Measurements from ENCODE around the gene PLCL1. TPM values are rescaled to one million over a fixed set of nuclear protein-coding genes. Genes with fewer than 3 reads are reported as not detected.

The PLCL1 gene
- total and polyA plus RNA-seq, 12 donors, result 1.6 to 24.0 (median 4.9) TPM

DNA sequence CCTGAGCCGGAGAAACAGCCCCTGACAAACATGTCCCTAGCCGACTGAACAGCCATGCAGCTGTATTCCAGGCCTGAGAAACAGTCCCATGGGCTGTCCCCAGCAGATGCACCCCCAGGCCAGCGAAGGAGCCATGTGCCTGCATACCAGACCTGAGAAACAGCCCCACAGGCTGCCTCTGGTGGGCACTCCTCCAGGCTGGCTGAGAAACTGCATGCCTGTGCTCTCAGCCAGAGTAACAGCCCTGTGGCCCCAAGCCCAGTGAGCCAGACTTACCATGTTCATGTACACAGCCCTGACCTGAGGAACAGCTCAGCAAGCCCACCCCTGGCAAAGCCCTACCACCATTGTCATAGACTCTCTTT lies 44.1 kb upstream of the PLCL1 start:
- WGBS, 4 donors, result 80 to 94% (median 84%) methylated on average over 2 to 3 of the region's 3 CpGs; no CpG with 5 or more reads in 1 of the 4 donors
- no peaks in the 10 kb centered on the region for H3K27me3 ChIP-seq
- H3K9me3 ChIP-seq (replicated peaks in 1 of 3), result no peaks in the 10 kb centered on the region
- H3K4me1 ChIP-seq (replicated peaks in 1 of 2), result no peaks in the 10 kb centered on the region
- no peak for DNase-seq
- H3K27ac ChIP-seq, result no peak overlapping the region
- TF ChIP-seq, protein P1, sequence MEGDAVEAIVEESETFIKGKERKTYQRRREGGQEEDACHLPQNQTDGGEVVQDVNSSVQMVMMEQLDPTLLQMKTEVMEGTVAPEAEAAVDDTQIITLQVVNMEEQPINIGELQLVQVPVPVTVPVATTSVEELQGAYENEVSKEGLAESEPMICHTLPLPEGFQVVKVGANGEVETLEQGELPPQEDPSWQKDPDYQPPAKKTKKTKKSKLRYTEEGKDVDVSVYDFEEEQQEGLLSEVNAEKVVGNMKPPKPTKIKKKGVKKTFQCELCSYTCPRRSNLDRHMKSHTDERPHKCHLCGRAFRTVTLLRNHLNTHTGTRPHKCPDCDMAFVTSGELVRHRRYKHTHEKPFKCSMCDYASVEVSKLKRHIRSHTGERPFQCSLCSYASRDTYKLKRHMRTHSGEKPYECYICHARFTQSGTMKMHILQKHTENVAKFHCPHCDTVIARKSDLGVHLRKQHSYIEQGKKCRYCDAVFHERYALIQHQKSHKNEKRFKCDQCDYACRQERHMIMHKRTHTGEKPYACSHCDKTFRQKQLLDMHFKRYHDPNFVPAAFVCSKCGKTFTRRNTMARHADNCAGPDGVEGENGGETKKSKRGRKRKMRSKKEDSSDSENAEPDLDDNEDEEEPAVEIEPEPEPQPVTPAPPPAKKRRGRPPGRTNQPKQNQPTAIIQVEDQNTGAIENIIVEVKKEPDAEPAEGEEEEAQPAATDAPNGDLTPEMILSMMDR (IDR thresholded peaks at IDR 0.05), result no peak
- no peak for TF ChIP-seq POLR2A (IDR thresholded peaks at IDR 0.05)
- no peaks in the 10 kb centered on the region for H3K36me3 ChIP-seq (replicated peaks in 1 of 2)
- no peak overlapping the region for H3K4me3 ChIP-seq
- intact Hi-C loops (cut with DNase I), result no loop called here

DNA sequence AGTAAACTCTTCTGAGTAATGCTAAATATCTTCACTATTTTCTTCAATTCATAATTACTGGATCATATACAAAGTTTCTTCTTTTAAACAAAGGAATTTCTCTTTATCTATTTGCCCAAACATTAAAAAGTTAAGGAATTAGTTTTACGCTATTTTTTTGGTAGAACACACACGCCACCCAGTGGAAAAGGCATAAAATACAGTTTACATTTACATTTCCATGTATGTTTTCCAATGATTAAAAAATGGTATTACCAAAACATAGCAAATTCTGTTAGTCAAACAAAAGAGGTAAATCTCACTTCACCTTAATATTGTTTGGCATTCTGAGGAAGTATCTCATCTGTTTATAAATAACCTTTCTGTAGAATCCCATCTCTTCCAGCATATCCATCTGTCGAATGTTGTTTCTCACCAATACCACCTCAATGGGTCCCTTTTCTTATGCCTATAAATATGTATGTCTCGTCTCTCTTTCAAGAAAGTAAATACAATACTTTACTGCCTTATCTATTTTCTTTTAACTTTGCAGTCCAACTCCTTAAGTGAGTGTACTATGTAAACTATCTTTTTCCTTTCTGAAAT lies 26.5 kb upstream of the PLCL1 start:
- peak in 1 of 7 donors; percentile 19 for DNase-seq
- Histone ChIP-seq H3K36me3 (replicated peaks in 1 of 2) (no peaks in the 10 kb centered on the region), H3K4me1 (replicated peaks in 1 of 2) (no peaks in the 10 kb centered on the region), H3K27me3 (no peaks in the 10 kb centered on the region), H3K9me3 (replicated peaks in 1 of 3) (no peaks in the 10 kb centered on the region), H3K27ac (no peak overlapping the region), H3K4me3 (no peak overlapping the region)
- 18 to 27% (median 24%) methylated on average over 4 of the region's 4 CpGs for WGBS, 4 donors
- intact Hi-C loops (cut with DNase I), result loop anchor here in 1 of 2 donors (5.0 kb wide), 1 partner anchor 71 kb away; the partner anchor contains the start of gene MARS2
- TF ChIP-seq, protein P1 (IDR thresholded peaks at IDR 0.05), result peak; percentile 58 to 86 (median 74)
- no peak for TF ChIP-seq POLR2A (IDR thresholded peaks at IDR 0.05)

DNA sequence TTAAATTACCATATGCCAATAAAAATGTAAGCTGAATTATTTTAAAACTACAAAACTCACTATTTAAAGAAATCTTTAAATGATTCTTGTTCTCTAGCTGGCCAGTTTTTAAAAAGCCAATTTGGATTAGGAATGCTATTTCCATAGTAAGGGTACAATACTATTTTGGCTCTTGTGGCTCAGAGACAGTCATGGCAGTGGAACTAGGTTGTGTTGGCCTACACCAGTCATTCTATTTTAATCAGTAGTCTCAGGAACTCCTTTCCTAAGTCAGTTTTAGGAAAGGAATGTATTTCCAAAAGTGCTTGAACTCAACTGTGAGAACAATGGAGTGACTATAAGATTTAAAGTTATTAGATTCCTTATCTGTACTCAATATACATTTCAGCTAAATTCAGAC lies 25.1 kb upstream of the PLCL1 start:
- Histone ChIP-seq H3K36me3 (replicated peaks in 1 of 2) (no peaks in the 10 kb centered on the region), H3K27ac (no peak overlapping the region), H3K4me3 (no peak overlapping the region), H3K27me3 (no peaks in the 10 kb centered on the region), H3K4me1 (replicated peaks in 1 of 2) (no peaks in the 10 kb centered on the region), H3K9me3 (replicated peaks in 1 of 3) (no peaks in the 10 kb centered on the region)
- no peak for DNase-seq
- intact Hi-C loops (cut with DNase I), result loop anchor here in 1 of 2 donors (5.0 kb wide), 1 partner anchor 72 kb away; the partner anchor contains the start of gene MARS2
- no peak for TF ChIP-seq POLR2A (IDR thresholded peaks at IDR 0.05)
- TF ChIP-seq, protein P1 (IDR thresholded peaks at IDR 0.05), result no peak

DNA sequence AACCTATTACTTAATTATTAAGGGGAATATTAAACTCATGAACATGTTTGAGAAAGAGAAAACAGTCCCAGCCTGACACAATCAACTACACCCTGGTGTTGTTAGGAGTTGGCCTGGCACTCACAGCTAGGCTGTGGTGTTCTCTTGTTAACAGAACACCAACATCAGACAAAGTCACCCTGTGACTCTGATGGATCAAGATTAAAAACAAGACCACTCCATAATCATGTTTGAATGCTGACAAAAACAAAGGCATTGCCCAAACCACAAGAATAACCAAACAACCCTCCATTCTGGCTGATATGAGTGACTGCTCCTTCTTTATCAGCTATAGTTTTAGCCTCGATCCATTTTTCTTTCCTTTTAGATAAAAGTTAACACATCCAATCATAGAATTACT lies 22.3 kb upstream of the PLCL1 start:
- H3K4me3 ChIP-seq, result no peak overlapping the region
- no peak for TF ChIP-seq POLR2A (IDR thresholded peaks at IDR 0.05)
- TF ChIP-seq, protein P1 (IDR thresholded peaks at IDR 0.05), result no peak
- intact Hi-C loops (cut with DNase I), result no loop called here
- H3K9me3 ChIP-seq (replicated peaks in 1 of 3), result no peaks in the 10 kb centered on the region
- H3K27ac ChIP-seq, result no peak overlapping the region
- peaks cover 0 to 8% of the 10 kb centered on the region in 2 donors for H3K4me1 ChIP-seq (replicated peaks in 1 of 2)
- H3K27me3 ChIP-seq, result peaks cover 13% of the 10 kb centered on the region
- DNase-seq, result no peak
- no peaks in the 10 kb centered on the region for H3K36me3 ChIP-seq (replicated peaks in 1 of 2)
- 44 to 56% (median 51%) methylated on average over 1 of the region's 1 CpG for WGBS, 4 donors

All from adrenal gland (tissue), 12 donors.